ENCODE measurements around the gene RAI1.

The RAI1 gene

GRCh38 chr17:17810895-17811248 lies 129.6 kb downstream of the RAI1 start:
- intact Hi-C loops (cut with DNase I) = loop anchor here (5.0 to 10.0 kb wide), 2 partner anchors 106 to 224 kb away; partner anchors contain the start of genes ATPAF2 and GID4
- DNase-seq = no peak

DNA sequence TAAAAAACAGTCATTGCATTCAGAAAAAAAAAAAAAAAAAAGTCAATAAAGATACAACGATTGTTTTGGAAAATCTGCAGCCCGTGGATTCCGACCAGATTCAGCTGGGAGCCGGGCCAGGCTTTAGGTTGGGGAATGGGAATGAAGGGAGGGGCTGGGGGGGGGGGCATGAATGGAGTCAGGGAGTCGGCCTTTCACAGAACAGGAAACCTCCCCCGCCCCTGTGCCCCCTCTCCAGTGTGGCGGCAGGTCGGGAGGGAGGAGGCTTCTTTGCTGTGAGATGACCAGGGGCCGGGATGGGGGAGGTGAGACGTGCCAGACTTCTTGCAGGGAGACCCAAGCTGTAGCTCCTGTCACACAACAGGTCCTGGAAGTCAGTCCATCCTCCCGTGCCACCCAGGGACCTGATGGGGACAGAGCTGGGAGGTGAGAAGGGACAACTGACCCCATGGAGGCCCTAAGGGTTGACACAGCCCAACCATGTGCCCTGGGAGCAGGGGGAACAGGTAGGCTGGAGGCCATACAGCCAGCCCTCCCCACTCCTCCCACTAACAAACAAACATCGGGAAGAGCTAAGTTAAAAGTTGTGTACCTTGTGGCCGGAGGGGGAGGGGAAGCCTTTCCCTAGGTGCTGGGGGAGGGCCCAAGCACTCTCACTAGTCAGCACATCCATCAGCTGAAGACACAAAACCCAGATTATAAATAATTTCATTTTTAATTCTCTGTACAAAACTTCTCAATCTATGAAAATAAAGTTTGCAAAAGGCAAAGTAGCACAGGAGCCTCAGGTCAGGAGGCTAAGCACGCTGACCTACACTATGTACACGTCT lies 130.3 kb downstream of the RAI1 start:
- DNase-seq = no peak
- intact Hi-C loops (cut with DNase I) = loop anchor here (2.0 to 10.0 kb wide), 4 partner anchors 49 to 223 kb away; partner anchors contain the start of genes ATPAF2, GID4 and RAI1

GRCh38 chr17:17812211-17813054 lies 131.2 kb downstream of the RAI1 start:
- intact Hi-C loops (cut with DNase I) = loop anchor here (2.0 to 10.0 kb wide), 4 partner anchors 48 to 222 kb away; partner anchors contain the start of genes ATPAF2, GID4 and RAI1
- DNase-seq = peak in 41 of 42 donors; percentile 54 to 93 (median 76)

- no peak for DNase-seq
- intact Hi-C loops (cut with DNase I) = loop anchor here (2.0 to 10.0 kb wide), 4 partner anchors 48 to 222 kb away; partner anchors contain the start of genes ATPAF2, GID4 and RAI1
Measured at GRCh38 chr17:17813055-17813724, 131.9 kb downstream of the RAI1 start.

GRCh38 chr17:17813725-17814095 lies 132.5 kb downstream of the RAI1 start:
- intact Hi-C loops (cut with DNase I) = loop anchor here (2.0 to 10.0 kb wide), 4 partner anchors 47 to 221 kb away; partner anchors contain the start of genes ATPAF2, GID4 and RAI1
- DNase-seq = no peak

GRCh38 chr17:17814162-17815061 lies 133.2 kb downstream of the RAI1 start:
- intact Hi-C loops (cut with DNase I) = loop anchor here (5.0 to 10.0 kb wide), 2 partner anchors 103 to 220 kb away; partner anchors contain the start of genes ATPAF2 and GID4
- DNase-seq = no peak

GRCh38 chr17:17815062-17815406 lies 133.8 kb downstream of the RAI1 start:
- peak in 1 of 42 donors; percentile 77 for DNase-seq
- intact Hi-C loops (cut with DNase I) = loop anchor here (10.0 kb wide), 1 partner anchor 220 kb away; the partner anchor contains the start of genes ATPAF2 and GID4

GRCh38 chr17:17815436-17816200 lies 134.4 kb downstream of the RAI1 start:
- intact Hi-C loops (cut with DNase I) = loop anchor here (10.0 kb wide), 1 partner anchor 219 kb away; the partner anchor contains the start of genes ATPAF2 and GID4
- DNase-seq = peak in 4 of 42 donors; percentile 27 to 59 (median 54)

- intact Hi-C loops (cut with DNase I) = loop anchor here (10.0 kb wide), 1 partner anchor 218 kb away; the partner anchor contains the start of genes ATPAF2 and GID4
- DNase-seq = peak in 36 of 42 donors; percentile 44 to 92 (median 74)
Measured at GRCh38 chr17:17816240-17816814, 135.1 kb downstream of the RAI1 start.

GRCh38 chr17:17816831-17817551 lies 135.7 kb downstream of the RAI1 start:
- DNase-seq = peak in 1 of 42 donors; percentile 38
- intact Hi-C loops (cut with DNase I) = loop anchor here (10.0 kb wide), 1 partner anchor 218 kb away; the partner anchor contains the start of genes ATPAF2 and GID4

DNA sequence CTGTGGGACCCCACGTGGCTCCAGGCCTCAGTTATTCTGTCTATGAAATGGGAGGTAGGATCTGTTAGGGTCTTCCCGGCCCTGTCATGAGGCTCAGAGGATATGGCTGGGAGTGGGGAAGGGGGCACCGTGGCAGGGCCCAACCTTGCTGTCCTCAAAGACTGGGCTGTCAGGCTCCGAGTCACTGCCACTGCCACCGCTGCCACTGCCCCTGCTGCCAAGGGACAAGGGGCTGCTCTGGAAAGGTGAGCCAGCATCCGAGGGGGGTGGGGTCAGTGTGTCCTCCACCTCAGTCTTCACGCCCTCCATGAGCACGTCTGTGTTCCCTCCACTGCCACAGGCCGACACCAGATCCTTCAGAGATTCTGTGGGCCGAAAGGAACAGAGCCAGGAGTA lies 136.3 kb downstream of the RAI1 start:
- intact Hi-C loops (cut with DNase I) = loop anchor here (10.0 kb wide), 1 partner anchor 217 kb away; the partner anchor contains the start of genes ATPAF2 and GID4

DNA sequence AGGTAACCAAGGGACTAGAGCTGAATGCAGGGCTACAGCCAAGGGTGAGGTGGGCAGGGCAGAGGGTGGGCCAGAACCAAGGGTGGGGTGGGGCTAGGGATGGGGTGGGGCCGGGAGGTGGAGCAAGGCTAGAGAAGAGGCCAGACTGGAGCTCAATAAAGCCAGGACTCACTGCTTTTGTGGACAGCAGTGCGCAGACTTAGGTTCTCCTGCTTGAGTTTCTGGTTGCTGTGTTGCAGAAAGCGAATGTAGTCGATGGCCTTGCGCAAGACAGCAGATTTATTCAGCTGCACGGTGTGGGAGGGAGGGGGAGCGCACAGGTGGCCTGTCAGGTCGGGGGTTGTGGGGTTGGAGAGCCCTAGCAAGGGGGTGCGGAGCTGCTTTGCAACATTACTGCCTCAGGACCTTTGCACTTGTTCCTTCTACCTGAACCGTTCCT lies 136.8 kb downstream of the RAI1 start:
- intact Hi-C loops (cut with DNase I) = loop anchor here (10.0 kb wide), 1 partner anchor 217 kb away; the partner anchor contains the start of genes ATPAF2 and GID4
- no peak for DNase-seq

More for the DNA sequence above, 136.3 kb downstream of the RAI1 start:
- DNase-seq = no peak

DNA sequence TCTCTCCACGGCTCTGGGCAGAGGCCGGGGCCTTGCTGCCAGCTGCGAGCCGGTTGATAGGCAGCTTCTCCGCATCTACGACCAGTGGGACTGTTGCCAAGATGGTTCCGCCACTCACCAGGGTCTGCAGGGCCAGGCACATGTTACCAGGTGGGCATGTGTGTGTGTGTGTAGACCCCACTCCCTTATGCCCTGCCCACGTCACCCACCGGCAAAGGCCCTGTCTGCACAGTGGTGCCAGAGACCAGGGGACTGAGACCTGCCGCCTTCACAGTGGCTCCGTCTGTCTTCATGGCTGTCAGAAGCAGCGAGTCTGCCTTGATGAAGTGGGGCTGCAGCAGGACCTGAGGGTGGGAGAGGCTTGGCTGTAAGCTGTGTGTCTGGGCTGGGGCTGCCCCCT lies 137.9 kb downstream of the RAI1 start:
- no peak for DNase-seq
- intact Hi-C loops (cut with DNase I) = loop anchor here (10.0 kb wide), 1 partner anchor 216 kb away; the partner anchor contains the start of genes ATPAF2 and GID4

- intact Hi-C loops (cut with DNase I) = loop anchor here (10.0 kb wide), 1 partner anchor 215 kb away; the partner anchor contains the start of genes ATPAF2 and GID4
- DNase-seq = peak in 32 of 42 donors; percentile 42 to 87 (median 69)
Measured at GRCh38 chr17:17819561-17819995, 138.3 kb downstream of the RAI1 start.

- DNase-seq = peak in 1 of 42 donors; percentile 19
- intact Hi-C loops (cut with DNase I) = no loop called here
Measured at GRCh38 chr17:17820046-17820445, 138.8 kb downstream of the RAI1 start.
